ENCODE data around the gene MARK4. TPM values are rescaled to one million over a fixed set of nuclear protein-coding genes. Genes with fewer than 3 reads are reported as not detected.

The MARK4 gene
- polyA plus RNA-seq, 1 donor (not counting 4 experiments of a cell fraction or from before 2014, with no cell fraction given): 19.7 TPM

DNA sequence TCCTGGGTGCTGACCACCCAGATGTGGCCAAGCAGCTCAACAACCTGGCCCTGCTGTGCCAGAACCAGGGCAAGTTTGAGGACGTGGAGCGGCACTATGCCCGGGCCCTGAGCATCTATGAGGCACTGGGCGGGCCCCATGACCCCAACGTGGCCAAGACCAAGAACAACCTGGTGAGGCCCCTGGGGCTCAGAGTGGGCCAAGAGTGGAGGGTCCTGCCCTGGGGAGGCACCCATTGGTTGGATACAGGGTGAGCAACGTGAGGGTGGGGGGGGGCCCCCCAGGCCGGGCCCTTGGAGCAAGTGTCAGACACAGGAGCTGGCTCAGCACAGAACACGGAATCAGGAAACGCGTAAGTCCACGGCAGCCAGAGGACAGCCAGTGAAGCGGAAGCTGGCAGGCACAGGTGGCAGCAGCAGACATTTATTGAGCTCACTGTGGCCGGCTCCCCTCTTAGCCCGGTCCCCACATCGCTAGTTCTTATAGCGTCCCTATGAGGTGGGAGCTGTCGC, 98.4 kb downstream of the MARK4 start:
- DNase-seq (ENCODE audit: low read depth, low spot score): no peak
- Histone ChIP-seq H3K27ac (ENCODE audit: control insufficient read depth, insufficient read depth, low read length) (no peak overlapping the region), H3K4me3 (ENCODE audit: control insufficient read depth in 2 of 3, extremely low read depth in 1 of 3, insufficient read depth in 2 of 3, low read depth in 1 of 3, low read length in 3 of 3) (no peak overlapping the region), H3K4me2 (ENCODE audit: control insufficient read depth, extremely low read depth, insufficient read depth, low read depth, low read length) (no peak overlapping the region), H4K20me1 (ENCODE audit: control insufficient read depth, extremely low read depth, insufficient read depth, low read length) (peaks cover 3% of the 10 kb centered on the region), H3K4me1 (ENCODE audit: control insufficient read depth, extremely low read depth, insufficient read depth, low read length) (peaks cover 9% of the 10 kb centered on the region), H3K79me2 (ENCODE audit: control insufficient read depth, insufficient read depth, low read length) (no peaks in the 10 kb centered on the region), H3K9ac (ENCODE audit: control insufficient read depth, extremely low read depth, insufficient read depth, low read length) (no peak overlapping the region), H3K27me3 (ENCODE audit: control insufficient read depth, extremely low read depth, insufficient read depth, low read length) (no peaks in the 10 kb centered on the region), H3K36me3 (ENCODE audit: control insufficient read depth in 2 of 2, extremely low read depth in 1 of 2, insufficient read depth in 2 of 2, low read length in 2 of 2) (peaks cover 28 to 35% of the 10 kb centered on the region in 2 experiments), H3K9me1 (ENCODE audit: control insufficient read depth, extremely low read depth, insufficient read depth, low read length) (no peaks in the 10 kb centered on the region), H3K9me3 (ENCODE audit: control insufficient read depth, low read depth, low read length) (no peaks in the 10 kb centered on the region), H2AFZ (ENCODE audit: control insufficient read depth, low read length) (no peak overlapping the region)
- FAIRE-seq: no peak
- dilution Hi-C loops (cut with MboI; ENCODE audit: extremely low pct_ligation_motif_present, low sequenced_read_pairs): no loop called here
- TF ChIP-seq, protein P1, sequence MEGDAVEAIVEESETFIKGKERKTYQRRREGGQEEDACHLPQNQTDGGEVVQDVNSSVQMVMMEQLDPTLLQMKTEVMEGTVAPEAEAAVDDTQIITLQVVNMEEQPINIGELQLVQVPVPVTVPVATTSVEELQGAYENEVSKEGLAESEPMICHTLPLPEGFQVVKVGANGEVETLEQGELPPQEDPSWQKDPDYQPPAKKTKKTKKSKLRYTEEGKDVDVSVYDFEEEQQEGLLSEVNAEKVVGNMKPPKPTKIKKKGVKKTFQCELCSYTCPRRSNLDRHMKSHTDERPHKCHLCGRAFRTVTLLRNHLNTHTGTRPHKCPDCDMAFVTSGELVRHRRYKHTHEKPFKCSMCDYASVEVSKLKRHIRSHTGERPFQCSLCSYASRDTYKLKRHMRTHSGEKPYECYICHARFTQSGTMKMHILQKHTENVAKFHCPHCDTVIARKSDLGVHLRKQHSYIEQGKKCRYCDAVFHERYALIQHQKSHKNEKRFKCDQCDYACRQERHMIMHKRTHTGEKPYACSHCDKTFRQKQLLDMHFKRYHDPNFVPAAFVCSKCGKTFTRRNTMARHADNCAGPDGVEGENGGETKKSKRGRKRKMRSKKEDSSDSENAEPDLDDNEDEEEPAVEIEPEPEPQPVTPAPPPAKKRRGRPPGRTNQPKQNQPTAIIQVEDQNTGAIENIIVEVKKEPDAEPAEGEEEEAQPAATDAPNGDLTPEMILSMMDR (optimal IDR thresholded peaks at IDR 0.05 in 1 of 3, IDR thresholded peaks at IDR 0.05 in 1 of 3, conservative IDR thresholded peaks at IDR 0.05 in 1 of 3; ENCODE audit: extremely low read depth in 1 of 3, insufficient read depth in 2 of 3, low read length in 3 of 3): no peak
- no peak for TF ChIP-seq EZH2 (IDR thresholded peaks at IDR 0.05; ENCODE audit: low read length)

DNA sequence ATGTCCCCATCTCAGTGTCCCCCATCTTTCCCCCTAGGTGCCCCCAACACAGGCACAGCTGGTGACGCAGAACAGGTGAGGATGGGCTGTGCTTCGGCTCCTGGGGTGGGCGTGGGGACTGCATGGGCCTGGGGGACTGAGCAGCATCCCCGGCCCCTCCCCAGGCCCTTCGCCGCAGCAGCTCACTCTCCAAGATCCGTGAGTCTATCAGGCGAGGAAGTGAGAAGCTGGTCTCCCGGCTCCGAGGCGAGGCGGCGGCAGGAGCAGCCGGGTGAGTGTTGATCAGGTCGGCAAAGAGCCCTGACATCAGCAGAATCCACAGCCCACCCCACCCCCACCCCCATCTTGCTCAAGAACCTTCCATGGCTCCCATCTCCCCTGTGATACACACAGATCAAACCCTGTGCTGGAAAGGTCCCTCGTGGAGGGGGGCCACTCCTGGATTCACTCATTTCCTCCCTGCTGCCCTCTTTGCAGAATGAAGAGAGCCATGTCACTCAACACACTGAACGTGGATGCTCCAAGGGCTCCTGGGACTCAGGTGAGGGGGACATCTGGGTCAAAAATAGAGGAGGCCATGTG, 99.5 kb downstream of the MARK4 start:
- Histone ChIP-seq H3K27ac (ENCODE audit: control insufficient read depth, insufficient read depth, low read length) (no peak overlapping the region), H3K9me1 (ENCODE audit: control insufficient read depth, extremely low read depth, insufficient read depth, low read length) (no peaks in the 10 kb centered on the region), H3K4me1 (ENCODE audit: control insufficient read depth, extremely low read depth, insufficient read depth, low read length) (no peaks in the 10 kb centered on the region), H3K4me3 (ENCODE audit: control insufficient read depth in 2 of 3, extremely low read depth in 1 of 3, insufficient read depth in 2 of 3, low read depth in 1 of 3, low read length in 3 of 3) (no peak overlapping the region), H3K9ac (ENCODE audit: control insufficient read depth, extremely low read depth, insufficient read depth, low read length) (no peak overlapping the region), H3K27me3 (ENCODE audit: control insufficient read depth, extremely low read depth, insufficient read depth, low read length) (no peaks in the 10 kb centered on the region), H3K36me3 (ENCODE audit: control insufficient read depth in 2 of 2, extremely low read depth in 1 of 2, insufficient read depth in 2 of 2, low read length in 2 of 2) (peaks cover 32 to 42% of the 10 kb centered on the region in 2 experiments), H3K4me2 (ENCODE audit: control insufficient read depth, extremely low read depth, insufficient read depth, low read depth, low read length) (no peak overlapping the region), H2AFZ (ENCODE audit: control insufficient read depth, low read length) (no peak overlapping the region), H4K20me1 (ENCODE audit: control insufficient read depth, extremely low read depth, insufficient read depth, low read length) (peaks cover 3% of the 10 kb centered on the region), H3K9me3 (ENCODE audit: control insufficient read depth, low read depth, low read length) (no peaks in the 10 kb centered on the region), H3K79me2 (ENCODE audit: control insufficient read depth, insufficient read depth, low read length) (no peaks in the 10 kb centered on the region)
- no peak for DNase-seq (ENCODE audit: low read depth, low spot score)
- dilution Hi-C loops (cut with MboI; ENCODE audit: extremely low pct_ligation_motif_present, low sequenced_read_pairs): no loop called here
- TF ChIP-seq, protein P1 (optimal IDR thresholded peaks at IDR 0.05 in 1 of 3, IDR thresholded peaks at IDR 0.05 in 1 of 3, conservative IDR thresholded peaks at IDR 0.05 in 1 of 3; ENCODE audit: extremely low read depth in 1 of 3, insufficient read depth in 2 of 3, low read length in 3 of 3): no peak
- TF ChIP-seq EZH2 (IDR thresholded peaks at IDR 0.05; ENCODE audit: low read length): no peak
- no peak for FAIRE-seq
